Pulmonary artery endothelial cell (primary cell): ENCODE results near the gene LAMA3. TPM values are rescaled to one million over a fixed set of nuclear protein-coding genes. Genes with fewer than 3 reads are reported as not detected.

Source experiments
- DNase-seq: peaks from one replicate; pipeline ENCODE4 v3.0.0-alpha.2; 2011; ENCODE audit warnings: low read depth, low spot score
- total RNA-seq: library from RNA; depleted of rRNA; stranded (reverse); fragments of >200 nt; gene quantifications from 2 replicates; pipeline ENCODE4 v1.2.3, GENCODE V29; 2014

Gene LAMA3
- total RNA-seq, 1 donor from 2014 or later, result 5.5 TPM

DNA sequence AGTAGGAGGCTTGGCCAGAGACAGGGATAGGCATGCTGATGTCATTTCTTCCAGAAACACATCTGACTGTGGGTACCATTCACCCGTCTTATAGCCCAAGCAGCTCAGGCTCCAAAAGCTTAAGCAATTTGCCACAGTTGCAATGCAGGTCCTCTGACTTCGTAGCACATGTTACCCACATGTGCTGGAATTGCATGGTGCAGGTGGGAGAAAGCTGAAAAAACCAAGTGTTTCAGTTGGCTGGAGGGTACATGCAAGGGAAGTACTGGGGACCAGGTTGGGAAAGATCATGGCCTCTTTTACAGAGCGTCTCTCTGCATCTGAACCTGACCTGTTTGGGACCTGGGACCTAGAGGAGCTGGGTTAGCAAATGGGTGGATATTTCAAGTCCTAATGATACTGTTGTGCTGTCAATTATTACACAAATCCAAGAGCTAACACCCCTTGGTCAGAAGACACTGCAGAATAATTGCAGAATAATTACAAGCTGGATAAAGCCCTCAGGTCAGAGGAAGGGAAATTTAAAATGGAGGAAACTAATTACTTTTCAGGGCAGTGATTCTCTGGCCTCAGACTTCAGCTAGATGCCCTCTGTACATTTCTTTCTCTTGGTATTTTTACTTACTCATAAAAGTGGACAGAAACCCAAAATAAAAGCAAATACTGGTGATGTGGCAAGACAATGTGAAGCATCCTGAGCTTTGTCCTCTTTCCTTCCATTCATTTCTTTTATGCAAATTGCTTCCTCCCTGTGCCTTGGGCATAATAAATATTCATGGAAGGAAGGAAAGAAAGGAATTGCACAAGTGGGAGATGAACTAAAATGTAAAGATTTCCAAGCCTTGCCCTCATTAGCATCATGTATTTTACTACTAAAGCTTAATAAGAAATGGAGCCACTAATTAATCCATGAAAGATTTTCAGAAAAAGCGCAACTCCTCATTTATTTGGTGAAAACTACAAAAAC is 279.7 kb downstream of the LAMA3 start:
- no peak for DNase-seq

DNA sequence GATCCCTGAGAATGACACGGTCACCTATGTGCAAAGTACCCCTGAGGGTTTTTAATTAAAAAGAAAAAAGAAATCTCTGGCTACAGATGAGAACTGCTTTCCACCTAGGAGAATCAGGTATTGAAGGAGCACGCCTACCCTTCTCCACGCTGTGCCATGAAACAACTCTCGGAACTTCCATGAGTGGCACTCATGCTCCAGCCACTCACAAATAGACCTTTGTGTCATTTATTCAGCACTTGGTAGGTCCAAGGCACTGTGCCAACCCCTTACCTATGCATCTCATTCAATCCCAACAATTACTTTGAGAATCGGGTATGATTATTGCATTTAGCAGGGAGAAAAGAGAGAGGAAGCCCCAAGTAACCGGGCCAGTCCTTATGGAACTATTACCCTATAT is 280.4 kb downstream of the LAMA3 start:
- no peak for DNase-seq

DNA sequence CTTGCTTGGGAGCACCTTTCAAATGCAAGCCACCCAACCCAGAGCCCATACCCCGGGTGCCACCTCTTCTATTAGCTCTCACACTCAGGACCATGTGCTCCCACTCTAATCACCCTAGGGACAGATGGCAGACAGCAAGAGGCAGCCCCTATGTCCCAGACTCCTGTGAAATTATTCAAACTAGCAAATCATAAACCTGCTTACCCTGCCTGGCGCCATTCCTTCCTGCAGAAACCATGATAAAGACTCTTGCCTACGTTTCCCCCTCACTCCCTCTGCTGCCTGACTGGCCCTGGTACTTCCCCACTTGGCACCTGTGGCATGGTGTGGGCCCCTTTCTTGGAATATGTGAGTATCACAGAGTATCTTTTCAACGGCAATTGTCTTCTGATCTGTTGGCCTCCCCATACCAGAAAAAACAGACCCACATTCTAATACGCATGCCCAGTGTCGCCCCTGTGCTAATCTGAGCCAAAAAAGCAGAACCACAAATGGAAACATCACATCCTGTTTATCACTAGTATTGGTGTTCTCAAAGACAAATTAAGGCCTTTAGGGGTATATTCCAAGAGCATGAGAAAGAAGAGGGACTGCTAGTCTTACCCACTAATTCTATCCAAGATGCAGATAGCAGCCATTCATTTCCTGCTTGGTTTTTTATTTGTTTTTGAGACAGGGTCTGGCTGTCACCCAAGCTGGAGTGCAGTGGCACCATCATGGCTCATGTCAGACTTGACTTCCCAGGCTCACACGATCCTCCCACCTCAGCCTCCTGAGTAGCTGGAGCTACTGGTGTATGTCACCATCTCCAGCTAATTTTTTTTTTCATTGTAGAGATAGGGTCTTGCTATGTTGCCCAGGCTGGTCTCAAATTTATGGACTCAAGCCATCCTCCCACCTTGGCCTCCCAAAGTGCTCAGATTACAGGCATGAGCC is 281.2 kb downstream of the LAMA3 start:
- no peak for DNase-seq

DNA sequence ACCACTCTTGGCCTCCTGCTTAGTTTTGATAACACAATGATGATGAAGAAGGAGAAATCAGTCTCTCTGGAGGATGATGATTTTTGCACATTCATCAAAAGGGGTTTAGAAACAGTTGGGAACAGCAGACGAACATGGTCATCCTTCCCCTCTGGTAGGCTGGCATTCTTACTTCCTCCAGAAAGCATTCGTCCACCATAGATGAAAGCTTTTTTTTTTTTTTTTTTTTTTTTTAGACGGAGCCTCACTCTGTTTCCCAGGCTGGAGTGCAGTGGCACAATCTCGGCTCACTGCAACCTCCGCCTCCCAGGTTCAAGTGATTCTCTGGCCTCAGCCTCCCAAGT is 281.8 kb downstream of the LAMA3 start:
- no peak for DNase-seq

DNA sequence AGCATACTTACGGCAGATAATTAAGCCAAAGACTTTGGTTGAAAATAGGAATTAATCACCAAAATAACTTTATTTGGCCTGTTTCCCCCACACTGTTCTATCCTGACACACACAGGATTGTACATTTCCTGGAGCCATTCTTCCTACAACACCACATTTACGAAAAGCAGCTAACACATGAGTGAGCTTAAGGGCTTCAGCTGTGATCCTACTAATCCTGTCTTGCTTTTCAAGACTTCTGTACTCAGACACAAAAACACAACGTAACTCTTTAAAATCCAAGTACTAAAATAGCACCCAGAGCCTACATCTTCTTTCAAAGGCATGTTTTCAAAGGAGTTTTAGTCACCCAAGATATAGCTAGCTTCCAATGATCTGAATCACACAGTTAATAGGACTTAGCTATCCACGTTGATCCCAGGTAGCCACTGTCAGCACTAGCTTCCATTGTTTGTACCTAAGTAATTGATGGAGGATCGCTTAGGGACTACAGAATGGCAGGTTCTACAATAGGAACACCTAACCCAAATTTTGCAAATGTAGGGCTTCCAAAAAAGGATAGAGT is 282.5 kb downstream of the LAMA3 start:
- no peak for DNase-seq

DNA sequence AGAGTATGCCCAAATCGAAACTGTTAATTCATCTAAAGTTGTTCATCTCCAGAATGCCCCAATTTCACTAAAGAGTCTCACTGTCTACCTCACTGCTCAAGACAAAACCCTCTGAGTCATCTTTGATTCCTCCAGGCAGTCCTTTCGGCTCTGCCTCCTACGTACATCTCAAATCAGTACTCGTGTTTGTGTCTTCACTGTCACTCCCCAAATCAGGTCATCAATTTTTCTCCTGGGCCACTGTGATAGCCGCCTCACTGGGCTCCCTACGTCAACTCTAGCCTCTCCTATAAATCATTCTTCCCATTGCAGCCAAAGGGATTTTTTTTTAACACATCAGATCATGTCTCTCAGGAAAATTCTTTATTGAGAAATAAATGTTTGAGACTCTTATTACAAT is 283.2 kb downstream of the LAMA3 start:
- no peak for DNase-seq

DNA sequence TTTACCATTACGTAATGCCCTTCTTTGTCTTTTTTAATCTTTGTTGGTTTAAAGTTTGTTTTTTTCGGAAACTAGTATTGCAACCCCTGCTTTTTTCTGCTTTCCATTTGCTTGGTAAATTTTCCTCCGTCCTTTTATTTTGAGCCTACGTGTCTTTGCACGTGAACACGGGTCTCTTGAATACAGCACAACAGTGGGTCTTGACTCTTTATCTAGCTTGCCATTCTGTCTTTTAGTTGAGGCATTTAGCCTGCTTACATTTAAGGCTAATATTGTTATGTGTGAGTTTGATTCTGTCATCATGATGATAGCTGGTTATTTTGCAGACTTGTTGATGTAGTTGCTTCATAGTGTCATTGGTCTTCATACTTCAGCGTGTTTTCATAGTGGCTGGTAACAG is 287.9 kb downstream of the LAMA3 start:
- DNase-seq, result no peak

DNA sequence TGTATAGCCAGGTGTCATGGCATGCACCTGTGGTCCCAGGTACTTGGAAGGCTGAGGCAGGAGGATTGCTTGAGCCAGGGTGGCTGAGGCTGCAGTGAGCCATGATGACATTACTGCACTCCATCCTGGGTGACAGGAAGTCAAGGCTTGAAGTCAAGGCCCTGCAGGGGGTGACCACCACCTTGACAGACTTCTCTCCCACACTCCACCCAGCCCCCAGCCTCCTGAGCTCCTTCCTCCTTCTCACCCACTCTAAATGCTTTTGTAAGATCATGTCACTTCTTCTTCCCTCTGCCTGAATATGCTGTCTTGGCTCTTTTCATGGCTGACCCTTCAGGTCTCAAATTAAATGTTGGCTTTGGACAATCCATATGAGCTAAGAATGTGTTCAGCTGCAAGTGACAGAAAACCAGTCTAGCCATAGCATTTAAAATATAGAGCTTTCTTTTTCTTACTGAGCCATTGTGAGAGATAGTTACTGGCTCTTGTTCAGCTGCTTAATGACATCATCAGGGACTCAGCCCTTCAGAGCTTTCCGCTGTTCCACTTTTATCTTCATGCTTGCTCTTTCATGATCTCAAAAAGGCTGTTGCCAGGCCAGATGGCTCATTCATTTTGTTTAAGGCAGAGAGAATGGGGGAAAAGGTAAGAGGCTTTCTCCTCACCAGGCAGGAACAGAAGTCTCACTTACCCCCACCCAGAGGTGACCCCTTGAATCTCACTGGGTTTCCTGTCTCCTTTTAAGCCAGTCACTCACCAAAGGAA is 288.6 kb downstream of the LAMA3 start:
- no peak for DNase-seq

DNA sequence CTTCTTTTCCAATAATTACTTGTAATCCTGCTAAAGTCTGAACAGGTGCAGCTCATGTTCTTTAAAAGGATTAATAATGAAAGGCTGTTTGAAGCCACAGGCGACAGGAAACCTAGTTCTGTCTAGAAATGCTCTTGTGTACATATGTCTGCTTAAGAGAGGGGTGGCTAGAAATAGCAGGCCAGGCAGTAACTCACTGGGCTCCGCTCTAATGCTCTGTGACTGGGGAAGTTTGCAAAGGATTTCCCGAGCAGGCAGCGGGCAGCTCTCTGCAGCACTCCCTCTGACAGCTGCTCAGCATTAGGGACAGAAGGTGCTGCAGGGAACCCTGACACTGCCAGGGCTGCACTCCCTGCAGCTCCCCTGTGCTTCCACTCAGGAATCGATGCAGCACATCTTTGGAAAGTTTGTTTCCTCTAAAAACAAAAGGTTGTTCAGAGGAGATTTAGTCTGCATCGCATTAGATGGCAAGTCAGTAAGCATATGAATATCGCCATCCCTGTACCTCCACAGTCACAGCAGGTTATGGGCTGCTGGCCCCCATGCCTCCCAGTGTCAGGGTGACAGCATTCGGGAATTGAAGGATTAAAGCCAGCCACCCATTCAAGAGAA is 292.2 kb downstream of the LAMA3 start:
- DNase-seq, result no peak

DNA sequence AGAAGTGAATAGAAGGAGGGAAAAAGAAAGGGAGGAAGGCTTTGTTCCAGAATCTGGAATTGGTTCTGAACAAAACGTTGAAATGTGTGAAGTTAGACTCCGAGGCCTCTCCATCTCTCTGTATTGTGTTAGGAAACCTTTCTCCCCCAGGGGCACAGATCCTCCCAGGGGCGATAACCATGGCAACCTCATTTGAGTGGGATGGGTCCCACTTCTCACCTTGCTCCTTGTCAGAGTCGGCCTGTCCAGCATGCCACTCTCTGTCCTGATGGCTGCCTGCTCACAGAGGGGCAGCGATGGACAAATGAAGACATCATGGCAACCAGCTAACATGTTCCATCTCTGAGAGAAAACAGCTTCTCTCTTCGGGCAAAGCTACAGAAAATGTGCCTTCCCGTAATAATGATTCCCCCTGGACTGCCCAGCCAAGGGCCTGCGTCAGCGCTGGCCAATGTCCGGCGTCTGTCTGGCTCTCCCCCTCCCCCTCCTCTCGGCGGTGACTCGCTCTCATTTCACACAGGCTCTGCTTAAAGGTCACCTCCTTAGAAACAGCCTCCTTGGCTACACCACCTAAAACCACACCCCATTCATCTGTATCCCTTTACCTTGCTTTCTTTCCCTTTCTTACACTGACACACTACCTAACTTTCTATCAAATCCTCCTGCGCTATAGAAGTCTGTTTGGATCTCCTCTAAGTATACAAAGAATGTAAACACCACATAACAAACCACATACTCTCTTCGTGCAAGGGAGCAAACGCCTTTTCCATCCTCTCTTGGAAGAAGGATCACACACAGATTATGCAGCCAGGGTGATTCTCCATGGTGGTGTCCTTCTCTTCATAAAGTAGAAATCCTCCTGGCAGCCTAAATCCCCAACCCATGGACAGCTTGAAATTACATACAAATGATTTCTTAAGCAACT is 293.2 kb downstream of the LAMA3 start:
- DNase-seq, result no peak

DNA sequence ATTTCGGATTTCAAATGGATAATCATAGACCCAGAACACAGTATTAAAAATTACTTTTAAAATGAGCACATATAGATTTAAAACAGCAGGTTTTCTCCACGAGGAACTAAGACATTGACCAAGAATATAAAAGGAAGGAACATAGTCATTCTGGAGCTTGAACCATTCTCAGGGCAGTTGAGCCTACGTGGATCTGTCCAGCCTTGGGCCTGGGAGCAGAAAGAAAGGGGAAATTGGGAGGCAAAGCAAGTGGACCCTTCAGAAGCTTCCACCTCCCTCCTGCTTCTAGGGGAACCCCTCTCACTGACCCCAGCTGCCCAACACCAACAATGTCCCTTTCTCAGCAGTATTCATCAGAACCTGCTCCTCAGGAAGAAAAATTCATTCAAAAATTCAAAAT is 293.9 kb downstream of the LAMA3 start:
- DNase-seq, result no peak

DNA sequence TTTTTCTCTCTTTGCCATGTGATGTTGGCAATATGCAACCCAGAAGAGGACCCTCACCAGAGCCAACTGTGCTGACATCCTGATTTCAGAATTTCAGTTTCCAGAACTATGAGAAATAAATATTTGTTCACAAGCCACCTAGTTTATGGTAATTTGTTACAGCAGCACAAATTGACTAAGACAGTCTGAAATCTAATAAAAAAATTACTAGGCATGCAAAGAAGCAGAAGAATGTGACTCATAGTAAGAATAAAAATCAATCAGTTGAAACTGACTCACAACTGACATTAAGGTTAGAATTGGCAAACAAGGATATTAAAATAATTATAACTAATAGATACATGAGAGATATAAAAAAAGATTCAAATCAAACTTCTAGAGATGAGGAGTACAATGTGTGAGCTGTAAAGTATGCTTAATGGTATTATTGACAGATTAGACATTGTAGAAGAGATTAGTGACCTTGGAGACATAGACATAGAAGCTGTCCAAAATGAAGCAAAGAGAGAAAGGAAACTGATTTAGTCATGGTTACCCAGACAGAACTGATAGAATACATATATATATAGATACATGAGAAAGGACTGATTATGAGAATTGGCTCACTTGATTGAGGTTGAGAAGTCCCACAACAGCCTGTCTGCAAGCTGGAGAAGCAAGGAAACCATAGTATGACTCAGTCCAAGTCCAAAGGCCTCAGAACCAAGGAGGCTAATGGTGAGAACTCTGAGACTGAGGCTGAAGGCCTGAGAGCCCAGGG is 297.5 kb downstream of the LAMA3 start:
- DNase-seq, result no peak

DNA sequence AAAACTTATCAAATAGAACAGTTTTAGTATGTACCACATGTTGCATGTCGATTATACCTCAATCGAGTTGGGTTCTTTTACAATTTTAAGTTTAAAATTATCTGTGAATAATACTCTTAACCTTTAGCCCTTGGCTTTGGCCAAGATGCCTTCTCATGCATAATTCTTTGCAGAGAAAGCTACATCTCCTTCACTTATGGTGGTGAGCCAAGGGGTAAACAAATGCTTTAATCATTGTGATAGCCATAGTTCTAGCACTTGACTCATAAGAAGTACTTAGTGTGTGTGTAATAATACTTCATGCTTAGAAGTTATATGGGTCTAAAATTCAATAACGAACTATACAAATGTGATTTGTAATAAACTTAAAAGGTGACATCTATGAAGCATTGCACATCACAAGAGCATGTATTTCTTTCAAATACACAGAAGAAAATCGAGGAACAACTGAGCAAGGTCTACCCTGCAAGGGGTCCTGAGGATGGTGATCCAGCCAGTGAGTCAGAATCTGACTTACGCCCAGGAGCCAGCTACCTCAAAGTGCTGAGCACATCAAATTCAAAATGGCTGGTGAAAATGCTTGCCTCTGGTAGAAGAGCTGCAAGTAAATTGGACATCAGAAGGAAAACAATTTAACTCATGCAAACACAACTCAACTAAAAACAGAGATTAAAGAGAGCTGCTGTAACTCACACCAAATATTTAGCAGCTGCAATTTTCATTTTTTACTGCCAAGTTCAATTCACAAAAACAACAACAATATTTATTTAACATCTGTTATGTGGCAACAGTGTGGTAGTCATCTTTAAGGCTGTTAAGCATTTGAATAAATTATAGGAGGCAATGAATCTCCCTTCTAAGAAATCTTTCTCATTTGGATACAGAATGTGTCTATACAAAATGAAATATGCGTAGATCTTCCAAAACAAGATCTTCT is 301.5 kb downstream of the LAMA3 start:
- no peak for DNase-seq

DNA sequence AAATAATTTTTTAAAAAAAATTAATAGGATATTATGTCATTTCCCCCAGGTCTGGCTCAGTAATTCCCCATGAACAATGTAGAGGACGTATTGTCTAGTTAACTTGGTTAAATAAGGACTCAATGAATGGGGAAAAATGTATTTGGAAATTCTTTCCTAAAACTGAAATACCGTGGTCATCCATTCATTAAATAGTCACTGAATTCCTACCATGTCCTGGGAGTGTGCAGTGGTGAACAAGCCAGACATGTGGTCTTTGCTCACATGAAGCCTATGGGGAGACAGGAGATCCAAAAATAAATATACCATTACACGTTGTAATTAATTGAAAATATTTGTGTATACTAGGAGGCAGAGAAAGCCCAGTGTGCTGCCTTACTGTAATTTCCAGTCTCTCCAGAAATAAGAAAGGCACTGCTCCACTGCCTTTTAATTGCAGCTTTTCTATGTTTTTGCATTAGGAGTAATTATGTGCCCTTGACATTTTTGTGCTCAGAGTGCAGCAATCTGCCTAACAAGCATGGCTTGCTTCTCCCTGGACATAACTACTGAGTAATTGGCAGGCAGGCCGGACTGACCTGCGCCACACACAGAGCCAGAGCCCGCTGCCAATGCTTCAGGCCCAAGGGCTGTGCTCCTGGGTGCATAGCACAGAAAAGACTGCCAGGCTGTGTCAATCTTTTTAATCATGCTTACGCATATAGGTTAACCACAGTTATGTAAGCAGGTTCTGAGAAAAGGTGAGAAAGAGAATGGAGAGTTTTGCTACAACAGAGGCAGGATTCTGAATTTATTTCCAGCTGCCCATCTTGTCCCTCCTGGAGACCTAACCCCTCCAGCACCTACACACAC is 303.1 kb downstream of the LAMA3 start:
- no peak for DNase-seq

DNA sequence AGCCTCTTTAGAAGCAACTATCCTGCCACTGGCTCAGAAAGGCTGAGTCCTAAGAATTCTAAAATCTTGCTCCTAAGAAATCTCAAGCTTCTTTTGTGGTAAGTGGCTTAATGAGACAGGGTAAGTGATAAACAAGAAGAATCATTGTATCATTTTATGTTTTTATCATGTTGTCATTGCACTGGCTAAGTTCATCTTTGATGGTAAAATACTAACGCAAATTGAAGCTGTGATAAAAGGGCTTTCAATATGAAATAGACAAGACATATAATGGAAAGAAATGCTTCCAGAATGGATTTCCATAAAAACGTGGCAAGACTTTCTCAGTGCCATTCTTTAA is 303.7 kb downstream of the LAMA3 start:
- no peak for DNase-seq

DNA sequence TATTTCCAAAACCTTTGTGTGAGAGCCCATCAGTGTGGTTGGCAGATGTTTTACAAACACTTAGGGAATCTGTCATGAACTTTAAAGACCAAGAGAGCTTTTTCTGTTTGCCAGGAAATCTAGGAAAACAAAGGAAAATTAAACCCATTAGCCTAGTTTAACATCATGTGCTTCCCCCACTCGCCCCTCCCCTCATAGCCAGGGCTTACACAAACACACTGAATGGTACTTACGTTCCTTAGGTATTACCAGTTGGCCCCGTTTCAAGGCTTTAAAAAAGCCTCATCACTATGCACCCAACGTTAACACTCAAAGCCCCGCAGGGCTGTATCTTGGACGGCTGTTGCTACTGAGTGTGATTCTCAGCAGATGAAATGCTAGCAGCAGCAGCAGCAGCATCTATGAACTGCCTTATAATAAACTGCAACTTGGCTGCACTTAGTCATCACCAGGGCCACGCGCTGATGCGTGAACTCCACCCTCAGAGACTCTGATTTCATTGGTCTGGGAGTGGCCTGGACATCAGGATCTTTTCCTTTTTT is 305.2 kb downstream of the LAMA3 start:
- no peak for DNase-seq

DNA sequence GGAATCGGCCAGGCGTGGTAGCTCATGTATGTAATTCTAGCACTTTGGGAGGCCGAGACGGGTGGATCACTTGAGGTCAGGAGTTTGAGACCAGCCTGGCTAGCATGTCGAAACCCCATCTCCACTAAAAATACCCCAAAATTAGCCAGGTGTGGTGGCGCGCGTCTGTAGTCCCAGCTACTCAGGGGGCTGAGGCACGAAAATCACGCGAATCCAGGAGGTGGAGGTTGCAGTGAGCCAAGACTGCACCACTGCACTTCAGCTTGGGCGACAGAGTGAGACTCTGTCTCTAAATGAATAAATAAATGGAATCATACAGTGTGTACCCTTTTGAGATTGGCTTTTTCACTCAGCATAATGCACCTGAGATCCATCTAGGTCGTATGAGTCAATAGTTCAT is 305.9 kb downstream of the LAMA3 start:
- no peak for DNase-seq
